HepG2 (cell line): ENCODE results near the gene TMEM167A. TPM values are rescaled to one million over a fixed set of nuclear protein-coding genes. Genes with fewer than 3 reads are reported as not detected.

Experiments used
- ATAC-seq: fragments of 200-7000 bp; cut with Tn5 transposase; 3 replicates; pipeline ENCODE4 v1.9.1; 2020; ENCODE audit warnings: mild to moderate bottlenecking, moderate library complexity
- BruUV-seq: library from RNA; stranded (reverse); fragments of 400-500 nt; replicated peaks from 2 replicates; lab custom pipeline; 2021; lab: Mats Ljungman, UMichigan
- CTCF ChIA-PET: fragments of 300-600 bp; formaldehyde crosslinking; extraction: SDS; loops from one replicate; lab custom pipeline; 2021; ENCODE audit warnings: low total read pairs, inconsistent platforms, low intra/inter-chr PET ratio; lab: Yijun Ruan, JAX
- POLR2A ChIA-PET: fragments of 350-600 bp; sonication (Branson Sonifier 250); formaldehyde crosslinking; loops from one replicate; lab custom pipeline; 2020; ENCODE audit warnings: antibody characterized with exemption, inconsistent platforms; lab: Yijun Ruan, JAX
- DNase-seq: peaks from one replicate; pipeline ENCODE4 v3.0.0-alpha.2; 2015; ENCODE audit warnings: low spot score
- FAIRE-seq: peaks from 3 replicates; lab custom pipeline; 2011; peaks lifted over from hg19 to GRCh38; lab: Jason Lieb, UNC
- H2AFZ ChIP-seq: one replicate; pipeline ENCODE4 v1.6.1; 2011; ENCODE audit warnings: low read length, inconsistent platforms
- H3K27ac ChIP-seq: fragments of 300-600 bp; 3 replicates; pipeline ENCODE4 v1.8.0; 2011; ENCODE audit warnings: mixed run types, mild to moderate bottlenecking, mixed read lengths, low read length, inconsistent platforms; ENCODE audit not compliant: insufficient read depth; ENCODE audit errors: extremely low read length
- H3K27me3 ChIP-seq, 2 experiments: fragments of 200-600 bp in 1 of 2; 2 replicates in 1 of 2; 3 replicates in 1 of 2; pipeline versions ENCODE4 v1.6.0 to v1.8.0; 2011; ENCODE audit warnings: low read length in 2 of 2, mild to moderate bottlenecking in 2 of 2, moderate library complexity in 2 of 2, inconsistent platforms in 1 of 2; ENCODE audit not compliant: insufficient read depth in 2 of 2, control insufficient read depth in 1 of 2
- H3K36me3 ChIP-seq, 2 experiments: fragments of 200-600 bp in 1 of 2; replicated peaks in 1 of 2; 2 replicates in 1 of 2; 3 replicates in 1 of 2; pipeline versions ENCODE4 v1.5.1 to v1.8.0; 2011; ENCODE audit warnings: low read length in 2 of 2, inconsistent platforms in 1 of 2; ENCODE audit not compliant: insufficient read depth in 2 of 2, control insufficient read depth in 1 of 2
- H3K4me1 ChIP-seq: 2 replicates; pipeline ENCODE4 v1.5.1; 2012; ENCODE audit warnings: low read length, inconsistent platforms; ENCODE audit not compliant: insufficient read depth
- H3K4me2 ChIP-seq: 2 replicates; pipeline ENCODE4 v1.6.0; 2011; ENCODE audit warnings: low read depth, low read length, inconsistent platforms
- H3K4me3 ChIP-seq, 3 experiments: fragments of 200-600 bp in 1 of 3; sonication (generic), shearing (Covaris generic) in 1 of 3; replicated peaks in 1 of 3; 2 replicates each; pipeline ENCODE4 v1.5.1; 2011 to 2016; ENCODE audit warnings: low read length in 3 of 3, inconsistent platforms in 2 of 3, low read depth in 2 of 3, mild to moderate bottlenecking in 2 of 3, control low read depth in 1 of 3, mixed read lengths in 1 of 3; ENCODE audit not compliant: insufficient read depth in 1 of 3
- H3K79me2 ChIP-seq: one replicate; pipeline ENCODE4 v1.6.1; 2011; ENCODE audit warnings: low read length, inconsistent platforms; ENCODE audit not compliant: insufficient read depth
- H3K9ac ChIP-seq: 2 replicates; pipeline ENCODE4 v1.6.0; 2011; ENCODE audit warnings: mild to moderate bottlenecking, low read depth, low read length, inconsistent platforms; ENCODE audit not compliant: insufficient read depth
- H3K9me3 ChIP-seq: 2 replicates; pipeline ENCODE4 v1.5.1; 2012; ENCODE audit warnings: mild to moderate bottlenecking, low read length
- H4K20me1 ChIP-seq: 2 replicates; pipeline ENCODE4 v1.6.0; 2011; ENCODE audit warnings: inconsistent platforms, mild to moderate bottlenecking, low read length, moderate library complexity; ENCODE audit not compliant: insufficient read depth
- NONO ChIP-seq, 2 experiments: fragments of 450-650 bp in 1 of 2; sonication (generic) in 1 of 2; formaldehyde crosslinking in 1 of 2; IDR thresholded peaks in 1 of 2; conservative IDR thresholded peaks in 1 of 2; 2 replicates each; pipeline versions ENCODE4 v1.6.1 to v1.8.0; 2017 to 2022; ENCODE audit warnings: mild to moderate bottlenecking in 1 of 2, missing genetic modification reagents in 1 of 2, moderate library complexity in 1 of 2
- NR2C2 ChIP-seq: sonication (generic); formaldehyde crosslinking; IDR thresholded peaks from 2 replicates; pipeline ENCODE4 v1.4.0; 2020; ENCODE audit warnings: missing genetic modification reagents, mild to moderate bottlenecking, moderate library complexity, borderline replicate concordance
- POLR2A ChIP-seq, 2 experiments: IDR thresholded peaks; 2 replicates each; pipeline ENCODE4 v1.6.1; 2011; ENCODE audit warnings: low read depth in 2 of 2, low read length in 2 of 2, mild to moderate bottlenecking in 1 of 2, moderate library complexity in 1 of 2; ENCODE audit not compliant: insufficient read depth in 1 of 2
- RBM22 ChIP-seq: fragments of 200-400 bp; formaldehyde crosslinking; optimal IDR thresholded peaks from 2 replicates; pipeline ENCODE3; 2017; ENCODE audit warnings: mild to moderate bottlenecking, low read length, moderate library complexity
- ZFP41 ChIP-seq: sonication (generic); formaldehyde crosslinking; IDR thresholded peaks from 2 replicates; pipeline ENCODE4 v1.4.0; 2020; ENCODE audit warnings: mild to moderate bottlenecking, missing genetic modification reagents, borderline replicate concordance
- ZKSCAN8 ChIP-seq: IDR thresholded peaks from 2 replicates; pipeline ENCODE4 v1.6.1; 2016; ENCODE audit warnings: borderline replicate concordance, missing genetic modification reagents, missing compliant biosample characterization
- ZNF34 ChIP-seq: sonication (generic); formaldehyde crosslinking; IDR thresholded peaks from 2 replicates; pipeline ENCODE4 v1.4.0; 2020; ENCODE audit warnings: mild to moderate bottlenecking, missing genetic modification reagents, borderline replicate concordance
- ZNF549 ChIP-seq: sonication (generic); formaldehyde crosslinking; IDR thresholded peaks from 2 replicates; pipeline ENCODE4 v1.5.0; 2020; ENCODE audit warnings: missing genetic modification reagents
- ZNF746 ChIP-seq: sonication (generic); formaldehyde crosslinking; IDR thresholded peaks from 2 replicates; pipeline ENCODE4 v1.8.0; 2022; ENCODE audit warnings: mild to moderate bottlenecking, missing genetic modification reagents
- WGBS: methylation state at CpG from one replicate; pipeline ENCODE4 v1.1.6; 2017; ENCODE audit warnings: low lambda C conversion rate; 5-methylcytosine and 5-hydroxymethylcytosine counted together
- in situ Hi-C: cut with HindIII; loops from 2 replicates; pipeline ENCODE4 v1.10.0; 2017; ENCODE audit warnings: low pct_unique_long_range_greater_than_20kb; ENCODE audit not compliant: extremely low pct_ligation_motif_present
- intact Hi-C: fragments of 100-400 bp; cut with micrococcal nuclease; formaldehyde crosslinking; loops from one replicate; pipeline ENCODE4 v1.10.0; 2022; ENCODE audit not compliant: unreplicated experiment
- polyA plus RNA-seq, 8 experiments: library from polyadenylated mRNA; depleted of rRNA in 3 of 8; stranded (reverse) in 7 of 8; unstranded in 1 of 8; fragments of >200 nt; fragmentation: Illumina TruSeq in 4 of 8; extraction: Trizol in 4 of 8; gene quantifications; 2 replicates each; pipeline versions ENCODE4 v1.2.1 to v1.2.3, GENCODE V29; 2011 to 2016; ENCODE audit warnings: low read depth in 4 of 8, missing spikeins in 1 of 8, mixed read lengths in 1 of 8; ENCODE audit not compliant: insufficient read depth in 1 of 8
- total RNA-seq, 5 experiments: library from RNA; depleted of rRNA; stranded (reverse); fragments of >200 nt; fragmentation: Illumina TruSeq; extraction: Trizol; gene quantifications; 2 replicates each; pipeline ENCODE4 v1.2.3, GENCODE V29; 2016; ENCODE audit warnings: low read depth in 1 of 5
- TF ChIP-seq, protein P1 (sequence below): sonication (generic); formaldehyde crosslinking; IDR thresholded peaks from 2 replicates; pipeline ENCODE4 v1.8.0; 2022; ENCODE audit warnings: missing genetic modification reagents, mild to moderate bottlenecking, moderate library complexity, borderline replicate concordance

The TMEM167A gene
- total and polyA plus RNA-seq, 2 of the 13 experiments (the other 11 are each of a cell fraction or from before 2014, with no cell fraction given), result 47.0 to 78.7 TPM

DNA sequence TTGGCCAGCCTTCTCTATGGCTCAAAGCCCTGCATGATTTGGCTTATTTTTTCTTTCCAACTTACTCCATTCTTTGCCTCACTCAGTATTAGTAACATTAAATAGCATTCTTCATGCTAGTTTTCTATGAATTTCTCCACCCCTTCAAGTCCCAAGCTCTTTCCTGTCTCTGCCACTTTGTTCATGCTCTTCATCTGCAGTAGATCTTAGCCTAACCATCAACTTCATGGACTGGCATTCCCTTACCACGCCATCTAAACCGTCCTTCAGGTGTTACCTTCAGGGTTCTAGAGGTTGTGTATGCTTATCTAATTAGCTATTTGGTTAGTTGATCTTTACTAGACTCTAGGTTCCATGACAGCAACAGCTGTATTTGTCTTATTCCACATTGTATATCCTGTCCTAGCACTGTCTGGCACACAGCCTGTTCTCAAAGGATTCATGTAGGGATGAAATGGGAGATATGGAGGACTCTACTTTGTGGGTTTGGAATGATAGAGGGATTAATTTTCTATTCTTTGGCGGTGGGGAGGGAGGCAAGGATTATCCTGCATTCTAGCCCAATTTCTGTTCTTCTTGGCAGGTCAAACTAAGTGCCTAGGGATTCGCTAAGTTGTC lies 26.4 kb downstream of the TMEM167A start:
- no peaks in the 10 kb centered on the region for H3K9me3 ChIP-seq
- ChIA-PET POLR2A (no interaction called here), CTCF (no interaction called here)
- ATAC-seq (peak; percentile 41; the same call in 2 of the 3 replicates), FAIRE-seq (no peak), DNase-seq (no peak)
- no peak overlapping the region for H3K27ac ChIP-seq
- intact Hi-C loops (no loop called here), in situ Hi-C loops (no loop called here)
- WGBS, result 97% methylated on average over 4 of the region's 4 CpGs
- H3K4me1 ChIP-seq, result no peaks in the 10 kb centered on the region
- TF ChIP-seq RBM22, result peak; percentile 59
- no peak for TF ChIP-seq ZNF34 (CRISPR knock-in tag)
- no peak for TF ChIP-seq ZNF549 (CRISPR knock-in tag)
- TF ChIP-seq POLR2A (IDR thresholded peaks at IDR 0.05; ENCODE audit: insufficient read depth in 1 of 2, low read depth in 2 of 2, low read length in 2 of 2), result 0 out of 4 replicates have a peak, but pooled peaks of 1 of the 2 experiments have one; percentile 9
- no peak for TF ChIP-seq NONO (IDR thresholded peaks at IDR 0.05)
- TF ChIP-seq NONO (CRISPR knock-in tag; conservative IDR thresholded peaks at IDR 0.05), result no peak
- H3K27me3 ChIP-seq, result no peaks in the 10 kb centered on the region
- H3K4me2 ChIP-seq, result no peak overlapping the region
- H4K20me1 ChIP-seq, result no peaks in the 10 kb centered on the region
- peaks cover 3 to 9% of the 10 kb centered on the region in 2 experiments; a peak in 4 of 5 replicates for H3K36me3 ChIP-seq
- H3K9ac ChIP-seq, result no peak overlapping the region
- H2AFZ ChIP-seq, result no peak overlapping the region
- H3K4me3 ChIP-seq, result no peak overlapping the region
- H3K79me2 ChIP-seq, result no peaks in the 10 kb centered on the region
- BruUV-seq, result no TSS peak

DNA sequence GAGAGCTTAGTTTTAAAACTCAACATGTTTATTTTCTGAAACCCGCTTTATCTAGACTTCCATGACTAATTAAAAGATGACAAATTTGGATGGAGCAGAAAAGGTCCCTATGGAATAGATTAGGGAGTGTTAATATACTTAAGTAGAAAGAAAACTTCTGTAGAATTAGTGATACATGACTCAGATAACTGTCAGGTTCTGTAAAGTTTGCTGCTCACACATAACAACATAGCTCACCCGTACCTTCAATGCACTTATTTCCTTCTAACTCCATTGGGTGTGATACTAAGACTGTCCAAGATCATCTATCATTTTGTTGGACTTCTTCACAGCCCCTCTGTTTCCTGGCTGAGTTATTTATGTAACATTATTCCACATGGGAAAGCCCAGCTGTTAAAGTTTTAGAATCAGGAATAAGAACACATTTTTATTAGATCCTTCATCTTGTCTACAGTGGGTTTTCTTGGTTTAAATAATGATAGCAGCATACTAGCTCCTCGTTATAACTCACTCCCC lies 27.8 kb downstream of the TMEM167A start:
- intact Hi-C loops (no loop called here), in situ Hi-C loops (no loop called here)
- H3K27ac ChIP-seq, result no peak overlapping the region
- H3K9me3 ChIP-seq, result no peaks in the 10 kb centered on the region
- H2AFZ ChIP-seq, result no peak overlapping the region
- no peaks in the 10 kb centered on the region for H3K27me3 ChIP-seq
- H3K4me2 ChIP-seq, result no peak overlapping the region
- no peak overlapping the region for H3K4me3 ChIP-seq
- FAIRE-seq (no peak), ATAC-seq (no peak), DNase-seq (no peak)
- 93% methylated on average over 3 of the region's 3 CpGs for WGBS
- H3K79me2 ChIP-seq, result no peaks in the 10 kb centered on the region
- H3K9ac ChIP-seq, result no peak overlapping the region
- BruUV-seq, result no TSS peak
- peaks cover 0 to 2% of the 10 kb centered on the region in 2 experiments; a peak in 3 of 5 replicates for H3K36me3 ChIP-seq
- no peaks in the 10 kb centered on the region for H3K4me1 ChIP-seq
- POLR2A ChIA-PET, result no interaction called here
- CTCF ChIA-PET, result no interaction called here
- no peaks in the 10 kb centered on the region for H4K20me1 ChIP-seq
- no peak for TF ChIP-seq RBM22
- no peak for TF ChIP-seq ZKSCAN8 (CRISPR knock-in tag)
- no peak for TF ChIP-seq NR2C2 (CRISPR knock-in tag)
- no peak for TF ChIP-seq ZNF746
- TF ChIP-seq, protein P1, sequence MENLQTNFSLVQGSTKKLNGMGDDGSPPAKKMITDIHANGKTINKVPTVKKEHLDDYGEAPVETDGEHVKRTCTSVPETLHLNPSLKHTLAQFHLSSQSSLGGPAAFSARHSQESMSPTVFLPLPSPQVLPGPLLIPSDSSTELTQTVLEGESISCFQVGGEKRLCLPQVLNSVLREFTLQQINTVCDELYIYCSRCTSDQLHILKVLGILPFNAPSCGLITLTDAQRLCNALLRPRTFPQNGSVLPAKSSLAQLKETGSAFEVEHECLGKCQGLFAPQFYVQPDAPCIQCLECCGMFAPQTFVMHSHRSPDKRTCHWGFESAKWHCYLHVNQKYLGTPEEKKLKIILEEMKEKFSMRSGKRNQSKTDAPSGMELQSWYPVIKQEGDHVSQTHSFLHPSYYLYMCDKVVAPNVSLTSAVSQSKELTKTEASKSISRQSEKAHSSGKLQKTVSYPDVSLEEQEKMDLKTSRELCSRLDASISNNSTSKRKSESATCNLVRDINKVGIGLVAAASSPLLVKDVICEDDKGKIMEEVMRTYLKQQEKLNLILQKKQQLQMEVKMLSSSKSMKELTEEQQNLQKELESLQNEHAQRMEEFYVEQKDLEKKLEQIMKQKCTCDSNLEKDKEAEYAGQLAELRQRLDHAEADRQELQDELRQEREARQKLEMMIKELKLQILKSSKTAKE (CRISPR knock-in tag), result no peak
- TF ChIP-seq ZFP41 (CRISPR knock-in tag), result no peak
